B cell (primary cell): ENCODE measurements around the gene CNGA3. TPM values are rescaled to one million over a fixed set of nuclear protein-coding genes. Genes with fewer than 3 reads are reported as not detected.

Source experiments
- ATAC-seq: fragments of 200-7000 bp; cut with Tn5 transposase; one replicate; pipeline ENCODE4 v1.10.0; 2021; ENCODE audit warnings: low read depth, mild to moderate bottlenecking, moderate number of reproducible peaks, moderate library complexity
- CTCF ChIA-PET: fragments of 350-600 bp; sonication (Branson Sonifier 250); formaldehyde crosslinking; loops from one replicate; lab custom pipeline; 2021; ENCODE audit warnings: antibody characterized with exemption, inconsistent platforms; lab: Charles Lee
- POLR2A ChIA-PET: fragments of 350-600 bp; sonication (Branson Sonifier 250); formaldehyde crosslinking; loops from one replicate; lab custom pipeline; 2021; ENCODE audit warnings: antibody characterized with exemption; lab: Charles Lee
- DNase-seq: peaks from one replicate; pipeline ENCODE4 v3.0.0; 2013
- H2AFZ ChIP-seq: 2 replicates; pipeline ENCODE4 v1.6.1; 2012; ENCODE audit warnings: mild to moderate bottlenecking, low read depth, low read length; ENCODE audit not compliant: insufficient read depth, poor library complexity, severe bottlenecking
- H3K27ac ChIP-seq, 2 donors: 1 replicate in 1 of 2; 2 replicates in 1 of 2; pipeline ENCODE4 v1.5.1; 2012 to 2013; ENCODE audit warnings: low read length in 2 of 2, mild to moderate bottlenecking in 2 of 2, moderate library complexity in 1 of 2
- H3K27me3 ChIP-seq, 4 experiments: fragments of 200-600 bp in 1 of 4; sonication (generic) in 1 of 4; replicated peaks in 1 of 4; 1 replicate in 2 of 4; 2 replicates in 2 of 4; pipeline versions ENCODE4 v1.6.1 to v1.7.0; 2013 to 2016; ENCODE audit warnings: low read length in 3 of 4, mild to moderate bottlenecking in 2 of 4, mixed read lengths in 1 of 4, moderate library complexity in 1 of 4; ENCODE audit not compliant: insufficient read depth in 4 of 4, control insufficient read depth in 3 of 4; ENCODE audit errors: control extremely low read depth in 1 of 4
- H3K36me3 ChIP-seq, 2 experiments: replicated peaks in 1 of 2; 1 replicate in 1 of 2; 2 replicates in 1 of 2; pipeline versions ENCODE4 v1.6.1 to v1.7.1; 2013; ENCODE audit warnings: low read length in 1 of 2; ENCODE audit not compliant: insufficient read depth in 2 of 2, control insufficient read depth in 1 of 2; ENCODE audit errors: control extremely low read depth in 1 of 2, extremely low read depth in 1 of 2
- H3K4me1 ChIP-seq, 2 donors: fragments of 200-600 bp in 1 of 2; sonication (generic) in 1 of 2; 1 replicate in 1 of 2; 2 replicates in 1 of 2; pipeline versions ENCODE4 v1.5.1 to v1.6.1; 2013 to 2017; ENCODE audit warnings: low read length in 2 of 2; ENCODE audit not compliant: control insufficient read depth in 2 of 2, insufficient read depth in 2 of 2
- H3K4me2 ChIP-seq: replicated peaks from 2 replicates; pipeline ENCODE3; 2012; ENCODE audit warnings: mild to moderate bottlenecking, low read depth, low read length; ENCODE audit not compliant: poor library complexity, severe bottlenecking
- H3K4me3 ChIP-seq, 5 experiments: fragments of 200-600 bp in 1 of 5; sonication (generic) in 1 of 5; 1 replicate in 3 of 5; 2 replicates in 2 of 5; pipeline versions ENCODE4 v1.5.1 to v1.7.0; 2011 to 2016; ENCODE audit warnings: low read length in 4 of 5, mild to moderate bottlenecking in 4 of 5, low read depth in 2 of 5, control low read depth in 1 of 5, moderate library complexity in 1 of 5; ENCODE audit not compliant: insufficient read depth in 1 of 5; ENCODE audit errors: control extremely low read depth in 1 of 5, extremely low read depth in 1 of 5
- H3K79me2 ChIP-seq: fragments of 200-600 bp; sonication (generic); one replicate; pipeline ENCODE4 v1.6.0; 2016; ENCODE audit warnings: low read length; ENCODE audit not compliant: control insufficient read depth, insufficient read depth
- H3K9ac ChIP-seq: fragments of 200-600 bp; sonication (generic); 2 replicates; pipeline ENCODE4 v1.6.1; 2017; ENCODE audit warnings: mild to moderate bottlenecking, low read length, moderate library complexity
- H3K9me3 ChIP-seq, 3 donors: one replicate each; pipeline versions ENCODE4 v1.6.1 to v1.7.1; 2013; ENCODE audit warnings: low read length in 2 of 3; ENCODE audit not compliant: control insufficient read depth in 2 of 3, insufficient read depth in 1 of 3; ENCODE audit errors: control extremely low read depth in 1 of 3
- H4K20me1 ChIP-seq: 2 replicates; pipeline ENCODE4 v1.6.0; 2012; ENCODE audit warnings: mild to moderate bottlenecking, low read length; ENCODE audit not compliant: insufficient read depth, control insufficient read depth, poor library complexity, severe bottlenecking
- H3K27ac Mint-ChIP-seq: one replicate; pipeline ENCODE4 v1.8.0; 2021; ENCODE audit warnings: mixed read lengths
- H3K27me3 Mint-ChIP-seq: one replicate; pipeline ENCODE4 v1.8.0; 2021; ENCODE audit warnings: mixed read lengths
- H3K4me1 Mint-ChIP-seq: one replicate; pipeline ENCODE4 v1.8.0; 2021; ENCODE audit warnings: mixed read lengths
- H3K4me3 Mint-ChIP-seq: one replicate; pipeline ENCODE4 v1.8.0; 2021; ENCODE audit warnings: mixed read lengths
- H3K9me3 Mint-ChIP-seq: one replicate; pipeline ENCODE4 v1.8.0; 2022; ENCODE audit warnings: mixed read lengths; ENCODE audit not compliant: insufficient read depth
- EZH2 ChIP-seq: IDR thresholded peaks from 2 replicates; pipeline ENCODE4 v1.6.1; 2012; ENCODE audit warnings: borderline replicate concordance, low read depth, mild to moderate bottlenecking, moderate library complexity, low read length; ENCODE audit not compliant: insufficient read depth, poor library complexity, severe bottlenecking
- WGBS: methylation state at CpG from one replicate; pipeline ENCODE4 v1.1.5; 2013; ENCODE audit warnings: missing lambda C conversion rate; ENCODE audit not compliant: insufficient coverage; 5-methylcytosine and 5-hydroxymethylcytosine counted together
- intact Hi-C: fragments of 100-400 bp; cut with micrococcal nuclease; formaldehyde crosslinking; loops from one replicate; pipeline ENCODE4 v1.10.0; 2022
- polyA plus RNA-seq: library from polyadenylated mRNA; depleted of rRNA; stranded (reverse); fragments of >200 nt; gene quantifications from 2 replicates; pipeline ENCODE4 v1.2.3, GENCODE V29; 2012
- total RNA-seq, 2 donors: library from RNA; stranded (reverse); fragments of 120-200 nt in 1 of 2; gene quantifications; 1 replicate in 1 of 2; 2 replicates in 1 of 2; pipeline versions ENCODE4 v1.2.3 to v1.2.4, GENCODE V29; 2013 to 2022
- TF ChIP-seq, protein P1 (sequence below): fragments of 200-600 bp; IDR thresholded peaks from one replicate; pipeline ENCODE4 v1.8.0; 2022; ENCODE audit warnings: antibody characterized with exemption, mild to moderate bottlenecking

The CNGA3 gene
- total and polyA plus RNA-seq, 2 donors (not counting 1 experiment from before 2014, with no cell fraction given), result not detected

DNA sequence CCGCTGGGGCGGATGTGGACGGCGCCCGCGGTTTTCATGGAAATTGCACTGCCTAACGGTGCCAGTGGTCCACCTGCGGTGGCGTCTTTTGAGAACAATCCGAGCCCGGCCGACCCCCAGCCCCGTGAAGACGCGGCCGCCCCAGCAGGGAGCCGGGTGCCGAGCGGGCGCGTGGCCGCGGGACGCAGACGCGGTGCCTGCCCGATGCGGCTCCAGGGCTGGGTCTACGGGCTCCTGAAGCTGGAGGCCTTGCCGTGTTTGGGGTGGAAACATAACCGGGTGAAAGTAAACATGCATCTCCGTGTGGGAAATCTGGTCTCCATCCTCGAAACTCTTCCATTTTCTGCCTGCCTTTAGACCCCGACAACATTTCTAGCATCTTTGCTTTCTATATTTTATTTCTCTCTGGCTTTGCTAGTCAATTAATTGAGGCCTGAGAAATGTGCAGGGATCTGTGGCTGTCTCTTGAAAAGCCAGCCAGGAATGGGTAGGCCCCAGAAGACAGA lies 99.0 kb downstream of the CNGA3 start:
- Histone ChIP-seq H3K9me3 (peaks cover 0 to 7% (median under 1%) of the 10 kb centered on the region in 3 donors), H4K20me1 (no peaks in the 10 kb centered on the region), H3K27ac (peak overlapping the region in 1 of 2 donors; percentile 50), H3K79me2 (peaks cover 40% of the 10 kb centered on the region), H3K36me3 (no peaks in the 10 kb centered on the region), H3K27me3 (no peaks in the 10 kb centered on the region), H2AFZ (peak overlapping the region; percentile 92), H3K4me1 (peaks cover 13 to 16% of the 10 kb centered on the region in 2 donors), H3K9ac (peak overlapping the region; percentile 84), H3K4me3 (peak overlapping the region; percentile 42 to 89 (median 71)), H3K4me2 (peak overlapping the region; percentile 92)
- intact Hi-C loops, result loop anchor here (1.0 to 10.0 kb wide), 4 partner anchors 16 to 160 kb away; partner anchors contain the start of genes COA5 and UNC50
- peak overlapping the region; percentile 81 for H3K27ac Mint-ChIP-seq
- POLR2A ChIA-PET, result no interaction called here
- H3K9me3 Mint-ChIP-seq, result no peaks in the 10 kb centered on the region
- no peak for DNase-seq
- H3K4me1 Mint-ChIP-seq, result peaks cover 19% of the 10 kb centered on the region
- peak overlapping the region; percentile 95 for H3K4me3 Mint-ChIP-seq
- under 1% methylated on average over 31 of the region's 34 CpGs for WGBS
- ATAC-seq, result peak; percentile 22
- CTCF ChIA-PET, result no interaction called here
- no peak for TF ChIP-seq EZH2
- TF ChIP-seq, protein P1, sequence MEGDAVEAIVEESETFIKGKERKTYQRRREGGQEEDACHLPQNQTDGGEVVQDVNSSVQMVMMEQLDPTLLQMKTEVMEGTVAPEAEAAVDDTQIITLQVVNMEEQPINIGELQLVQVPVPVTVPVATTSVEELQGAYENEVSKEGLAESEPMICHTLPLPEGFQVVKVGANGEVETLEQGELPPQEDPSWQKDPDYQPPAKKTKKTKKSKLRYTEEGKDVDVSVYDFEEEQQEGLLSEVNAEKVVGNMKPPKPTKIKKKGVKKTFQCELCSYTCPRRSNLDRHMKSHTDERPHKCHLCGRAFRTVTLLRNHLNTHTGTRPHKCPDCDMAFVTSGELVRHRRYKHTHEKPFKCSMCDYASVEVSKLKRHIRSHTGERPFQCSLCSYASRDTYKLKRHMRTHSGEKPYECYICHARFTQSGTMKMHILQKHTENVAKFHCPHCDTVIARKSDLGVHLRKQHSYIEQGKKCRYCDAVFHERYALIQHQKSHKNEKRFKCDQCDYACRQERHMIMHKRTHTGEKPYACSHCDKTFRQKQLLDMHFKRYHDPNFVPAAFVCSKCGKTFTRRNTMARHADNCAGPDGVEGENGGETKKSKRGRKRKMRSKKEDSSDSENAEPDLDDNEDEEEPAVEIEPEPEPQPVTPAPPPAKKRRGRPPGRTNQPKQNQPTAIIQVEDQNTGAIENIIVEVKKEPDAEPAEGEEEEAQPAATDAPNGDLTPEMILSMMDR, result peak; percentile 4
- H3K27me3 Mint-ChIP-seq, result no peaks in the 10 kb centered on the region

DNA sequence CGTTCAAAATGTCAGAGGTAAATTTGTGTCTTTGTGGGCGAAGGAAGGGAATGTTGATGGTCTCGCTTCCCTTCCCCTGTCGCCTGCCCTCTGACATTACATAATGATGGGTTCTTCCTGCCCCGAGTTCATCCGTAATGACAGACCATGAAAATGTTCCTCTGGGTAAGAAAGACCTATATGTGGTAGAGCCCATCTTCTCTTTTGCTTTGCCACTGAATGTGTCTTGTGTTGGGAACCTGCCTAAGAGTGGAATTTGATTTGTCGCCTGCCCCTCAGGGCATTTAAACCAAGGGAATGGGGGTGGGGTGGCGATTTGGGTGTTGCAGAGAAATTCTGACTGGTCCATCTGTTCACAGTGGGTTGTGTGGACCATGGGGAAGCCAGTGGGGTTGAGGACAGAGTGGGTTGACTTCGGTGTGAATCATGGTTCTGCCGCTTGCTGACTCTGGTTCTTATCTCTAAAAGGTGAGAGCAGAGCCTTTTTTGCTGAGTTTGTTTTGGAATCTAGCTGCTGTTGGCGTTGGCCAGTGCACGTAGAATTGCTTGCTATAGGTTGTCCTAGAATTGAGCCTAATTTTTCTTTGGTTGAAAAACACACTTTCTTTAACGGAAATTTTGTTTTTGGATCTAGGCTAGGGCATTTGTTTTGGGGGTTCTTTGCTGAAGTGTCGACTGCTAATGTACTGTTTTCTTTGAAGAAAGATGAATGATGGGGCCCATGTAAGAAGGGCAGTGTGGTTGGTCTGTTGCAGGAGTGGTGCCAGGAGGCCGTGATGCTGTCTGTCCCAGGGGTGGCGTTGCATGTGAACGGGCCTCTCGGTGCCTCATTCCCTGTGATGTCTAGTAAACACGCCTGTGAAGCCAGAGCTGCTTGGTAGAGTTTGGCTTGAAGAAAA lies 99.7 kb downstream of the CNGA3 start:
- H2AFZ ChIP-seq, result peak overlapping the region; percentile 92
- H3K9me3 ChIP-seq, result peaks cover 0 to under 1% (median 0%) of the 10 kb centered on the region in 3 donors
- WGBS, result 65% methylated on average over 15 of the region's 19 CpGs
- ATAC-seq (no peak), DNase-seq (peak; percentile 31)
- H3K27ac ChIP-seq, result no peak overlapping the region
- Mint-ChIP-seq H3K27me3 (no peaks in the 10 kb centered on the region), H3K27ac (peak overlapping the region; percentile 81), H3K4me1 (peaks cover 19% of the 10 kb centered on the region), H3K4me3 (peak overlapping the region; percentile 95), H3K9me3 (no peaks in the 10 kb centered on the region)
- ChIA-PET POLR2A (no interaction called here), CTCF (no interaction called here)
- H3K79me2 ChIP-seq, result peaks cover 47% of the 10 kb centered on the region
- H4K20me1 ChIP-seq, result no peaks in the 10 kb centered on the region
- H3K4me2 ChIP-seq, result peak overlapping the region; percentile 92
- H3K4me1 ChIP-seq, result peaks cover 13 to 16% of the 10 kb centered on the region in 2 donors
- H3K27me3 ChIP-seq, result no peaks in the 10 kb centered on the region
- H3K36me3 ChIP-seq, result no peaks in the 10 kb centered on the region
- TF ChIP-seq, protein P1, result no peak
- no peak for TF ChIP-seq EZH2
- H3K4me3 ChIP-seq, result peak overlapping the region; percentile 42 to 89 (median 71)
- intact Hi-C loops, result loop anchor here (1.0 to 10.0 kb wide), 4 partner anchors 15 to 159 kb away; partner anchors contain the start of genes COA5 and UNC50
- H3K9ac ChIP-seq, result peak overlapping the region; percentile 84
